HG02588 (cell line): ENCODE data around the gene CEP112.
"Not testable (repeated sequence)": the region's sequence is repeated elsewhere in the genome, so short reads cannot be mapped to it uniquely, and the experiment has no call there.

Source experiments
- ATAC-seq: cut with Tn5 transposase; IDR thresholded peaks from one replicate; pipeline ENCODE4 v1.9.1; 2021; ENCODE audit warnings: mild to moderate bottlenecking, moderate library complexity; ENCODE audit not compliant: unreplicated experiment

CEP112 gene

DNA sequence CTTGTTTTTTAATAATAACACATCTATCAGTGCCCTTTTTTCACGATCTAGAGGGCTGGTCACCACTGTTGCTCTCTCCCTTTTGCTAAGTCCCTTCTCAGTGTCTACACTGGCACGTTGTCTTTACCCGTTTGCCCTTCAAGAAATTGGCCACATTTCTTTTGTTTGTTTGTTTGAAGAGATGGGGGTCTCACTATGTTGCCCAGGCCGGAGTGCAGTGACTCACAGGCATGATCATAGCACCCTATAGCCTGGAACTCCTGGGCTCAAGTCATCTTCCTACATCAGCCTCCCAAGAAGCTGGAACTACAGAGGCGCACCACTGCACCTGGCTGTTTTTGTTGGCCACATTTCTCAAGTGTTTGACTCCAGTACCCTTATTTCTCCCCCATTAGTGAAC, 492.5 kb downstream of the CEP112 start:
- no peak for ATAC-seq

DNA sequence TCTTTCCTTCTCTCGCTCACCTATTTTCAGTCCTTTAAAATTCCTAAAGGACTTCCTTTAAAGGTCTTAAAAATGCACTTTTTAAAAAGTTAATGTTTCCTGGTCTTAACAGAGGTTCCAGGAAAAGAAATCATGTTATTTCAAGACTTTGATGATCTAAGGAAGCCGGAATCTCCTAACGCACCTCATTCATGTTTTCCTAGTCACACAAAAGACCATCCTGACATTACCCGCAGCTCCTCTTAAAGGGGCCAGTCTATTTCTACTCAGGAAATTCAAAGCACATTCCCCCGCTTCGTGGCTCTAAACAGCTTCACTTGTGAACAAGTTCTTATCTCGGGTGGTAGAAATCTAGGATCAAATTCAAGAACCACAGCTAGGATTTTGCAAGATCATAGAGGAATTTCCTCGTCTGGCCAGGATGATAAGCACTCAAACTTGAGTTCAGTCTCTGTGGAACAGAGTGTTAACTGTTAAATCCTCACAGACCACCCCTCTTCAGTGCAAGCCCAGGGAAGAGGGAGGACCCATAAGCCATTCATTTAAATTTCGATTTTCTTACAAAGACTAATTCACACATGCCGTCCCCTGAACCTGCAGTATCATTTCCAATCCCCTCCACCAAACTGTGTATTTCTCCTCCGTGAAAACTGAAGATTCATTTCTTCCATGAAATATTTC, 493.4 kb downstream of the CEP112 start:
- ATAC-seq: no peak

DNA sequence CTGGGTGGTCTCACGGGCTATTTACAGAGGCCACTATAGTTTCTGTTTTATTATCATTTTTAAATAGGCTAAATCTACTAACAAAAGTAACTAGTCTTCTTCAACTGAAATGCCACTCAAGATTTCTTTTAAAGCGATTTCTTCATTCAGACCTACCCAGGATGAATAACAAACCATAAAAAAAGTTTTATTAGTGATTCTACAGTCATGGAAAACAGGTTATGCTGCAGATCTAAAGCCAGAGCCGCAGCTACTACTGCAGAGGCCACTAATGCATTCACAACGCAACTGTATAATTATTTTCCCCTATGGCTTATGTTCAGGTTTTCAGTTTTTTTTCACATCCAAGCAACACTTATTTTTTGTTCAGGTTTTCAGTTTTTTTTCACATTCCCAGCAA, 494.3 kb downstream of the CEP112 start:
- no peak for ATAC-seq

DNA sequence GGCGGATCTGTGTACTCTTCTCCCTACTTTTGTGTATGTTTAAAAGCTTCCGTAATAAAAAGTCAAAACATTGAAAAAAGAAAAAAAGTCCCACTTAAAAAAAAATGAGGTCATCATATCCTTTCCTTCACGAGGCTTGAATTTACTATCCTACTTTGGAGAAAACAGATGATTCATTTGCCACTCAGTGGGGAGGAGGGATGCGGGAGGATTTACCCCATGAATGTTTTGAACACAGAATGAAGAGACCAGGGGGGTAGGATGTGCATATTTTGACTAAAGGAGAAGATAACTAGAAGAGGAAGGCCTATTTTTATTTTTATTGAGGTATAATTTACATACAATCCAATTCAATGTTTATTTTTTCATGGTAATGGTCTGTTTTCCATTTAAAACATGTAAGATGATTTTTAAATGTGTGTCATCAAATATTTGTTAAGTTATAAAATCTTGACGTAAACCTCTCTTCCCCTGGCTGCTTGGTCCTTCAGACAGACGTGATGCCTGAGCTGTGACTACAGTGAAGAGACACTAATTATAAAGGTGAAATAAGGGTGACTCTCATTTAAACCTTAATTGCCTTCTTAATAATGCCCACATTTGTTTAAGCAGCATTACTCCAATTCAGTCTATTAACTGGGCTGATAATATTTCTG, 495.1 kb downstream of the CEP112 start:
- no peak for ATAC-seq

DNA sequence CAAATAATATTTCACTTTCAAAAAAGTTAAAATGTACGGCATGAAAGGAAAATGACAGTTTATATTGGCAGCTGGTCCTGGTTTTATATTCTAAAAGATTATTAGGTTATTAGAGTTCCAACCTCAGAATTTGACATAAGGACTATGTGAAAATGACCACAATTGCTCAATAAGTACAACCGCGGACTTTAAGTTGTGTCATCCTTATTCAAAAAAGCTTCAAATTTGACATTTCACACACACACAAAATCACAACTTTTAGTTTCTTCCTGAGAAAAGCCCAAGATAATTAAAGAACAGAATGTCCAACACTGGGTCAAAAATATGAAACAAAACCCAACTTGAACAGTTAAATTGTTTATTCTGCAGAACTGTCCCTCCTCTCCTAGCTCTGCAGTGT, 497.3 kb downstream of the CEP112 start:
- ATAC-seq: no peak

DNA sequence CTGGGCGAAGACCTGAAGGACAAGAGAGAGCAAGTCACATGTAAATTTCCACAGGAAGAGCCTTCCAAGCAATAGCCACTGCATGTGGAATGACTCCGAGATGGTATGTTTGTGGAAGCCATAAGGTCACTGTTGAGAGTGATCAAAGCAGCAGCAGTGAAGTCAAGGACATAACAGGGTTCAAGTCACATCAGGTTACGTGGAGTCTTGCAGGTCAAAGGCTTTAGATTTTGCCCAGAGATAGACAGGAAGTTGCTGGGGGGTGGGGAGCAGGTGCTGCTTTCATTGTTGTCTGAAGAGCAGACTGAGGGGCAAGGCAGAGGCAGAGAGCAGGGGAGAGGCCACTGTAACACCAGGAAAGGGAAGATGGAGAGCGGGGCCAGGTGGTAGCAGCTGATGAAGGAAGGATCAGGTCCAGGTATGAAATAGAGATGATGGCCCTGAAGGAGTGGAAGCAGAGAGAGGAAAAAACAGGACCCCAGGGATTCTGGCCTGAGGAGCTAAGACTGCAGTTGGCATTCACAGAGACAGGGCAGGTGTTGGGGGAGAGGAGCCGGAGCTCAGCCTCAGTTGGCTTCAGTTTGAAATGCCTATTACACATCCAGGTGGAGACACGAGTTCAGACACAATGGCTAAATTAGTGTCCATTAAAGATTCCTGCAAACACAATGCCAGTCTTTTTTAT, 501.2 kb downstream of the CEP112 start:
- ATAC-seq: no peak

DNA sequence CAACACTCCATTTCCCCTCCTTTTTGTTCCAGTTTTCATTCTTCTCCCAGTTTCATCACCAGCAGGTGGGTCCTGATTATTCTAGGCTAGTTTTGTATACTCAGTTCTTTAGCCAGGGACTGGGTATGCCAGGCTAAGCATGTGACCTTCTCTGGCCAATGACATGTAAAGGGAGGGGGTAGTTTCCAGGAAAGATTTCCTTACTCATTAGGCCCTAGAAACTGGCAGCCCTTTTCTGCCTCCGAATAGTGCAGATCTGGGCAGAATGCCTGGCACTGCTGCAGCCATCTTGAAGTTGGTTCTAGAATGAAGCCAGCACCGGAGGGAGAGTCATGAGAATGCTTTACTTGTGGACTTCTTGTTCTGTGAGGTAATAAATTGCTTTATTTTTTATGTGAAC, 503.6 kb downstream of the CEP112 start:
- ATAC-seq: no peak

DNA sequence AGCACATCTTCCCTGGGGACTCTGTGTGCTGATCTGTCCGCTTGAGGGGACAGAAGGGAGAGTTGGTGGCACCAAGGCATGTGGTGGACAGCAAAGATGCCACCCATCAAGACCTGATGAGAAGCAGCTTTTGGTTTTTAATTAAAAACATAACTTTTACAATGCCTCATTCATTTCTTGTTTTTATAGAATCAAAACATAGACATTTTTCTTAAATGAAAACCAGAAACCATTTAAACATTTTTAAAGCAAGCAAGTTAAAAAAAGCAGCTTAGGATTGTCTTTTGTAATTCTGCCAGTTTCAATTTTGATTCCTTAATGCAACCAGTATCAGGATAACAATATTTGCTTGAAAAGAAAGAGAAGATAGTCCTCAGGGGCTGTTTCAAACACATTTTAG, 506.8 kb downstream of the CEP112 start:
- no peak for ATAC-seq

DNA sequence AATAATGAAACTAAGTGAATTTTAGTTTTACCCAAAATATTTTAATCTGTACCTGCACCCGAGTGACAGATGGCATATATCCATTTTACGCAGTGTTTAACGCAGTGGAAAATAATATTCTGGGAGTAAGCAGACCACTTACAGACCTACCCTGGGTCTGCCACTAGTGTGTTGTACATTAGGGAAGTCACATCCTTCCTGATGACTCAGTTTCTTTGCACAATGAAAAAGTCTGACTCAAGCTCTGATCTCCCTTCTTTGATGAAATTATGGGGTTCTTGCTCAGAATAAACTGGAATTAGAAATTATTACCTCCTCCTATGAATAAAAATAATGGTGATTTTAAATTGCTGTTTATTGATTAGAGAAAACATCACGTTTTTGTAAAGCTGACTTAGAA, 507.3 kb downstream of the CEP112 start:
- no peak for ATAC-seq

DNA sequence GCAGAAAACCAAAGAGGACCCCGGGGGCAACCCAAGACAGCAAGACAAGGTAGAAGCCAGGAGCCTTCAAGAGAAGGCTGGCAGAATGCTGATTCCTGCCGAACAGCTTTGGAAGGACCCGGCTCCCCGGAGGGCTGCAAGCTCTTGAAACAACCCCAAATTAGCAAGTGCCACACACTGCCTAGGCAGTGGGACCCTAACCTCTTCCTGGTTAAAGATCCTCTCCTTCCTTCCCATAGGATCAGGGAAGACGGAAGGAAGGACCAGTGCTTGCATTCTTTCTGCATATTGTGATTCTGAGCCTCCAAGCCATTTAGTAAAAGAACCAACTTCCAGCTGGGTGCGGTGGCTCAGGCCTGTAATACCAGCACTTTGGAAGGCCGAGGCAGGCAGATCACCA, 508.5 kb downstream of the CEP112 start:
- ATAC-seq: no peak

DNA sequence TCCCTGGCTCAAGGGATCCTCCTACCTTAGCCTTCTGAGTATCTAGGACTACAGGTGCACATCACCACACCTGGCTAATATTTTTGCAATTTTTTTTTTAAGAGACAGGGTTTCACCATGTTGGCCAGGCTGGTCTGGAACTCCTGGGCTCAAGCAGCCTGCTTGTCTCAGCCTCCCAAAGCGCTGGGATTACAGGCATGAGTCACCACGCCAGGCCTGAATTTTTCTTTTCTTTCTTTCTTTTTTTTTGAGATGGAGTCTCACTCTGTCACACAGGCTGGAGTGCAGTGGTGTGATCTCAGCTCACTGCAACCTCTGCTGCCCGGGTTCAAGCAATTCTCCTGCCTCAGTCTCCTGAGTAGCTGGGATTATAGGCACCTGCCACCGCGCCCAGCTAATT, 510.2 kb downstream of the CEP112 start:
- not testable (repeated sequence) for ATAC-seq

DNA sequence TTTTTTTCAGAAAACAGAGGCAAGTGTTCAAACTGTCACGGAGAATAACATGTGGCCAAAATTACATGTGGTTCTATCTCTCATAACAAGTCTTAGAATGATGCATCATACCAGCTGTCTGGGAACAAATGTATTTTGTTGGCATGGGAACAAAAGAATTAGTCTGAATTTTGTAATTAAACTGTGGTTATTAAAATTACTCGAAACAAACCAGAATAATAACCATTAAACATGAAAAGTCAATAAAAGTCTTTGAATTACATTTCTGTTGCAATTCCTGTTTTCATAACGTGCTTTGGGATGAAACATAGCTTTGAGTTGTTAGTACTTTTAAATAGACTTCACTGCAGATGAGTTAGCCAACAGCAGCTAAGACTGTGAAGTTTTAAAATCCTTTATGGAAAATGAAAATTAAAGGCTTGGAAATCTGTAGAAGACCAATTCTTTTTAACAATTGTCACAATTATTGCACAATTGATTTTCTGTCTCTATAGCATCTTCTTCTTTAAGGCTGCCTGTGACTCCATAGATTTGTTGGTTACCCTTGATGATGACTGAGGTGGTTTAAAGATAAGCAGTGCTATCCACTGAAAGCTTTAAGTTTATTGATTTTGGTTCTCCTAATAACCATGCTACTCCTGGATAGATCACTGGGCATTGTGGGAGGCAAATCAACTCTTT, 512.6 kb downstream of the CEP112 start:
- ATAC-seq: no peak

DNA sequence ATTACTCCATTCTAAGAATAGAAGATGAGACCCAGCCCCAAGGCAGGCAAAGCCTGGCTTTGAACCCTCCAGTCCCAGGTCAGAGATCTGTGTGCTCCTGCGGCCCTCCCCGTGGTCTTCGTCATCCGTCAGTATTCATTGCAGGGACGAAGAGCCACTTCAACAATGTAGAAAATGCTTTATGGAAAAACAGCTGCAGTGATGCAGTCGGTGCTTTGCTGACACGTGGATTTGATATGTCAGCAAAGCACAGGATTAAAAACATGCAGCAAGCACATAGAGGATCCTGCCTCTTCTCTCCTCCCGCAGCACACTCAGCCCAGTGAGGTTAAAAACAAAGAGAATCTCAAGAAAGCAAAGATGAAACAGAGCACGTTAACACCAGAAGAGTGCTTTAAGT, 513.4 kb downstream of the CEP112 start:
- no peak for ATAC-seq

DNA sequence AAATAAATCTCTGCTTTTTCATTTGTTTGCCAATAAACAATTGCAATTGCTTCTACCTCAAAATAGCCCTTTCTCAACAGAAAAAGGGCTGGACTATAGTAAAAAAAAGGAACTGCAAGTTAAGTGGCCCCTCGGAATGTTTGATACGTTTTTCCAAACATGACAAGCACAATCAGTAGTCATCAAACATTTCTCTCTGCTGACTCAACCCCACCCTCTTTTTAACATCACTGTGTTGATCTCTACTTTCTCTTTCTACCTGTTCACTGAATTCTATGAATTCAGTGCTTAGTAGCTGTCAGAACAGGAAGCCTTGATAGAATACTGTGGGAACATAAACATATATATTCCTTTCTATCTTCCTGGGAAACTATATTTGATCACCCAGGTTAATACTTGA, 514.0 kb downstream of the CEP112 start:
- no peak for ATAC-seq

DNA sequence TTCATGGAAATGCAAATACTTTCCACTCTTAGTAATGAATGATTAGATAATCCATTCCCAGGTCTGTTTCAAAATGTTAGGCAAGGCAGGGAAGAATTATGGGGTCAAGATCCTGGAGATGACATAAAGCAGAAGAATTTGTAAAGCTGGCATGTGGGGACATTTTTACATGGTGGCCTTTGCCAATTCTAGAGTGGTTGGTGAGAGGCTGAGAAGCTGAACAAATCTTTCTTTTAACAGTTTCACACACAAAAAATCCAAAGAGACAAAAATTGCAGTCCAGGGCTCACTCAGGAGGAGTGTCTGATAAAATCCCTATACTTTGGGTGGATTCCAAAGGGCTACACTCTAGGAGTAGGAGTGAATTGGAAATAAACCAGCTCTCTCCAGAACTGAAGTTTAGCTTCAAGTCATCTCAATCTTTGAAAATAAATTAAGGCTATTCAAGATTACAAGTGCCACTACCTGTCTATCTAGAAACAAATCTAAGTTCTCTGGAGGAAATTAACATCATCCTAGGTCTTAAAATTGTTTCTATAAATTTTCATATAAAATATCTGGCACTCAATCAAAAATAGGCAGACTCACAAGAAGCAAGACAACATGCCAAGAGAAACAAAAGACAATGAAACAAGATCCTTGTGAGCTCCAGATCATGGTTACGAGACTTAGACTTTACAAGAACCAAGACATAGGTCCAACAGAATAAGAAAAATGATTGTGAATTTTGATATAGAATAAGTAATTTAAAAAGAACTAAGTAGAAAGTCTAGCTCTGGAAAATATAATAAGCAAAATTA, 517.5 kb downstream of the CEP112 start:
- ATAC-seq: no peak

DNA sequence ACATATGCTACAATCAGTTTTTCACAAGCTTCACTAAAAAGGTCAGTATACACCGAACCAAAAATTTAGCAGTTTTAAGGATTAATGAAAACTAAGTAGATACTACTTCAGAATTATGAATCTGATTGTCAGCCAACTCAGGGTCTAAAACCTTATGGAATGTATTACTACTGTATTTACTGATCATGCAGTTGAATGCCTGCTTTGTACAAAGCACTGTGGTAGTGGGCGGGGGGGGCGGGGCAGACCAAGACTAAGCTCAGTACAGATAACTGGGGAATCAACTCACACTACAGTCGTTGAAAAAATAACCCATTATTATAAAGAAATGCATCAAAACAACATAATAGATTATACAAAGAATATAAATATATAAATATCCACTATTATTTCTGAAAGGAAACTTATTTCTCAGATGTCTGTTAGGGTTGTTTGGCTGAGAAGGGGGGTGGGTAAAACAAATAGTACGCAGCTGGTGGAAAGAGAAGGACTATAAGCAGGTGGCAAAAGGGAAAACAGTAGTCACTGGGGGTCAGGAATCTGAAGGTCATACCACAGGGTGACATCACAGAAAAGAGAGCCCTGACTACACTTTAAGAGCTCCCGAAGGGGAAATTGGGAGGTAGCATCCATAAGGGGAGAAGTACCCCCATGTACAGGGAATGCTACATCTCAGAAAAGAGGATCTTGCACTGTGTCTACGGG, 521.1 kb downstream of the CEP112 start:
- ATAC-seq: no peak

DNA sequence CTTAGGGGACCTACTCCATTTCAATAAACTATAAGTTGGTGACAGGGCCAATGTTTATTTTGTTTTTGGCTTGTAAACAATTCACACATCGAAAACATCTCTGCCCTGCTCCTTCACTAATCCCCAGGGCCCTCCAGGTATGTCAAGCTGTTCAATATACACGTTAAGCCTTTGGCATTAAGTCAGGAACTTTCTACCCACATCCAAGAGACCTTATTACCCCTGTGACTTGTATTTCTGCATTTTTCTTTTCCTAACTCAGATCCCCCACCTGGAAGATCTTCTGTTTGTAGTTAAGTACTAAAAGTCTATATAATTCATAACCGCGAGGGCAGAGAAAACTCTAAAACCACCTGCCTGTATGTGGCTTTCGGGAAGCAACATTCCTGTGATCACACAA, 523.7 kb downstream of the CEP112 start:
- no peak for ATAC-seq

DNA sequence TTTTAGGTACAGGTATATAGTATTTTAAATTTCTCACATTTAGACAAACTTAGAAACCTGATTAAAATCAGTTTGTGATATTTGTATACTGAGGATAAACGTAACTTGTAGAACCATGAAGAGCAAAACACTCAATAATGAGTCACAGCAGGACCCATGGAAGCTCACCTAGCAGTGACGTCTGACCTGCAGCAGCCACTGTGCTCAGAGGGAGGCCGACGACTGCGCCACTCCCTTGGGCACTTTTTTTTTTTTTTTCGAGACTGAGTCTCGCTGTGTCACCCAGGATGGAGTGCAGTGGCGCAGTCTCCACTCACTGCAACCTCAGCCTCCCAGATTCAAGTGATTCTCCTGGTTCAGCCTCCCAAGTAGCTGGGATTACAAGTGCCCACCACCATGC, 524.3 kb downstream of the CEP112 start:
- ATAC-seq: no peak

DNA sequence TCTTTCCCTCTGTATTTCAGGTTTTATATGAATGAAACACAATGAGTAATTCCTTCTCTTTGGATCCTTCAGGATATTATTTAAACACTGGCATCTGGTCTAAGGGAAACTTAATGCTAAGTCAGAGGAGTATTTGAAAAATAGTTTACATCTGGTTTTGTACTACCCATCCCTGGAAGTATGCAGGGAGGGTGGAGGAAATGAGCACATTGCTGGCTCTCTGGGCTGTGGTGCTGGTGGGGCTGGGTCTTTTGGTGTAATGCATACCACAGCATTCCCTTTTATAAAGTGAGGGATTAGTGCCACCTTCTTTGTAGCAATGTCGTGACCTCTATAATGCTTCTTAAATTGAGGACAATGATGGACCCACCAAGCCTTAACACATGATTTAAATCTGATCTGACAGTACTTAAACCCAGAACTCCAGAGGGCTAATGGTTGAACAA, 525.0 kb downstream of the CEP112 start:
- no peak for ATAC-seq

DNA sequence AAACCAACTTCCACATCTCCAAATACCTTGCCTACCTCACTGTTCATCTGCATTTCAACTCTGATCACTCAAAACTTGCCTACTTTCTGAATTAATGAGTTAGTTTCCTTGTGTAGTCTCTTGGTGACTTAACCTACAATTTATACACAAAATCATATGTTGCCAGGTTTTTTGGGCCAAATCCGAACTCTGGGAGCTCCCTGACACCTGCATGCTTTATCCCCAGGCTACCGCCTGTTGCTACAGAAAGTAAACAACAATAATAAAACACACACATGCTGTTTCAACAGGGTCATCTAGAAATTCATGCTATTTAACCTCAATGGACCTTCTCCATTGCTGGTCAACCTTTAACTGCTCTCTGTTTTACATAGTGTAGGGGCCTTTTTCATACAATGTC, 526.0 kb downstream of the CEP112 start:
- ATAC-seq: no peak
